PFSK-1 (cell line): ENCODE measurements around the gene NRCAM.

Experiments
- FOXP2 ChIP-seq: optimal IDR thresholded peaks from 2 replicates; pipeline ENCODE3; 2011; ENCODE audit warnings: borderline replicate concordance, control low read depth, inconsistent platforms; ENCODE audit not compliant: insufficient read depth; ENCODE audit errors: extremely low read length, extremely low read depth
- POLR2AphosphoS5 ChIP-seq: IDR thresholded peaks from 2 replicates; pipeline ENCODE4 v1.6.1; 2012; ENCODE audit warnings: low read depth, mild to moderate bottlenecking, control low read depth, low read length, moderate library complexity
- REST ChIP-seq, 2 experiments: IDR thresholded peaks; 2 replicates each; pipeline versions ENCODE4 v1.6.1 to v1.8.0; 2011 to 2012; ENCODE audit warnings: low read depth in 2 of 2, low read length in 2 of 2, control low read depth in 1 of 2, inconsistent platforms in 1 of 2, mild to moderate bottlenecking in 1 of 2, moderate library complexity in 1 of 2; ENCODE audit not compliant: insufficient read depth in 1 of 2
- SIN3A ChIP-seq: IDR thresholded peaks from 2 replicates; pipeline ENCODE4 v1.6.1; 2012; ENCODE audit warnings: mild to moderate bottlenecking, low read length, moderate library complexity, borderline replicate concordance; ENCODE audit not compliant: insufficient read depth
- TAF1 ChIP-seq: IDR thresholded peaks from 2 replicates; pipeline ENCODE4 v1.6.1; 2012; ENCODE audit warnings: low read length, control low read depth, borderline replicate concordance; ENCODE audit not compliant: insufficient read depth

Gene NRCAM

GRCh38 chr7:108132551-108133265 lies 323.5 kb downstream of the NRCAM start:
- TF ChIP-seq REST (IDR thresholded peaks at IDR 0.05; ENCODE audit: insufficient read depth in 1 of 2, low read depth in 2 of 2, low read length in 2 of 2) (no peak), SIN3A (no peak), TAF1 (no peak), FOXP2 (no peak), POLR2AphosphoS5 (no peak)

- TF ChIP-seq SIN3A, result no peak
- no peak for TF ChIP-seq REST (IDR thresholded peaks at IDR 0.05; ENCODE audit: insufficient read depth in 1 of 2, low read depth in 2 of 2, low read length in 2 of 2)
- TF ChIP-seq POLR2AphosphoS5, result no peak
- no peak for TF ChIP-seq FOXP2
These were observed 326.0 kb downstream of the NRCAM start, which contains the start of gene LAMB4 for GRCh38 chr7:108130261-108130660. Gene LAMB4 (minus strand): TSS chr7:108130361. CDS start chr7:108123164, 7,197 bp downstream.

GRCh38 chr7:108129018-108129965 lies 326.9 kb downstream of the NRCAM start:
- TF ChIP-seq FOXP2, result no peak
- no peak for TF ChIP-seq TAF1
- no peak for TF ChIP-seq REST (IDR thresholded peaks at IDR 0.05; ENCODE audit: insufficient read depth in 1 of 2, low read depth in 2 of 2, low read length in 2 of 2)
- TF ChIP-seq SIN3A, result no peak
- no peak for TF ChIP-seq POLR2AphosphoS5

- TF ChIP-seq REST (IDR thresholded peaks at IDR 0.05; ENCODE audit: insufficient read depth in 1 of 2, low read depth in 2 of 2, low read length in 2 of 2) (no peak), FOXP2 (no peak), POLR2AphosphoS5 (no peak), TAF1 (no peak), SIN3A (no peak)
These were observed 327.7 kb downstream of the NRCAM start for GRCh38 chr7:108128514-108128913.
